Type B pancreatic cell (in vitro differentiated cells): Measurements from ENCODE around the gene HCK. TPM values are rescaled to one million over a fixed set of nuclear protein-coding genes. Genes with fewer than 3 reads are reported as not detected.

Experiments
- DNase-seq: peaks from one replicate; pipeline ENCODE4 v3.0.0; 2021; ENCODE audit warnings: mixed read lengths; ENCODE audit not compliant: unreplicated experiment; ENCODE audit errors: extremely low spot score
- H3K27ac Mint-ChIP-seq: 2 replicates; pipeline ENCODE4 v1.8.0; 2021; ENCODE audit warnings: mild to moderate bottlenecking, mixed read lengths
- H3K27me3 Mint-ChIP-seq: 2 replicates; pipeline ENCODE4 v1.8.0; 2021; ENCODE audit warnings: mixed read lengths
- H3K36me3 Mint-ChIP-seq: 2 replicates; pipeline ENCODE4 v1.8.0; 2021; ENCODE audit warnings: mixed read lengths
- H3K4me1 Mint-ChIP-seq: one replicate; pipeline ENCODE4 v1.8.0; 2021; ENCODE audit warnings: mixed read lengths; ENCODE audit not compliant: unreplicated experiment
- H3K4me3 Mint-ChIP-seq: 2 replicates; pipeline ENCODE4 v1.8.0; 2021; ENCODE audit warnings: mild to moderate bottlenecking, mixed read lengths
- H3K9me3 Mint-ChIP-seq: 2 replicates; pipeline ENCODE4 v1.8.0; 2021; ENCODE audit warnings: mixed read lengths
- CTCF ChIP-seq: fragments of 200-600 bp; sonication (generic); conservative IDR thresholded peaks from 2 replicates; pipeline ENCODE4 v1.5.0; 2021; ENCODE audit warnings: antibody characterized with exemption, mild to moderate bottlenecking
- total RNA-seq: library from RNA; stranded (reverse); gene quantifications from 2 replicates; pipeline ENCODE4 v1.2.1, GENCODE V29; 2021; ENCODE audit warnings: low replicate concordance

HCK gene
- total RNA-seq, 1 donor from 2014 or later: not detected

DNA sequence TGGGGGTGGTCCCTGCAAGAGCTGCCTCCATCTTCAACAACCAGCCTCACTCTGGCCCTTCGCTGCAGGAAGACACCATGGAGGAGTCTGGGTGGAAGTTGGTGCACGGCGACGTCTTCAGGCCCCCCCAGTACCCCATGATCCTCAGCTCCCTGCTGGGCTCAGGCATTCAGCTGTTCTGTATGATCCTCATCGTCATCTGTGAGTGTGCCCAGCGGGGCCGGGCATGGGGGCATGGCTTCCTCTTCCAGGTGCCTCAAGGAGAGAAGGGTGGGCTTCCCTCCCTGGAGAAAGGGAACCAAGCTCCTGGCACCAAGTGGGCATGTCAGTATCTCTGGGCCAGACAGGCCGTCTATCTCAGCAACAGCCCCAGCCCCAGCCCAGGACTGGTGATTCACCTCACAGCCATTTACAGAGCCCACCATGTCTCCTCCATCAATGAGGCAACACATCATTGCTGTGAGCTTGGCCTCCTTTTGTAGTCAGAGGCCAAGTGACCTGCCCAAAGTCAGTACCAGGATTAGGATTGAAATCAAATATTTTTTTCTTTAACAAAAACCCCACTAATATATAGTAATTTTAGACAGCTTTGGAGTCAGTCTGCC, 97.6 kb downstream of the HCK start:
- TF ChIP-seq CTCF: no peak
- H3K9me3 Mint-ChIP-seq: no peaks in the 10 kb centered on the region
- no peak for DNase-seq
- H3K27me3 Mint-ChIP-seq: no peaks in the 10 kb centered on the region
- H3K36me3 Mint-ChIP-seq: peaks cover 53% of the 10 kb centered on the region
- H3K4me3 Mint-ChIP-seq: no peak overlapping the region
- H3K4me1 Mint-ChIP-seq: no peaks in the 10 kb centered on the region
- H3K27ac Mint-ChIP-seq: no peak overlapping the region

- Mint-ChIP-seq H3K4me3 (no peak overlapping the region), H3K27ac (no peak overlapping the region), H3K27me3 (no peaks in the 10 kb centered on the region), H3K9me3 (no peaks in the 10 kb centered on the region), H3K4me1 (peaks cover 4% of the 10 kb centered on the region), H3K36me3 (peaks cover 54% of the 10 kb centered on the region)
- no peak for DNase-seq
- TF ChIP-seq CTCF: no peak
Measured at GRCh38 chr20:32150291-32150848, 98.3 kb downstream of the HCK start.

Other genes starting within 250 kb of the HCK start
- 0.21 and 0.77 TPM in 2 replicates for gene MYLK2, start 232.9 kb upstream of the HCK start, total RNA-seq
- 0.22 TPM in 1 of 2 replicates, not detected in the other for gene FOXS1, start 206.6 kb upstream of the HCK start, total RNA-seq
- gene DUSP15, start 181.7 kb upstream of the HCK start, total RNA-seq: 3.0 and 9.1 TPM in 2 replicates
- gene TTLL9, start 181.6 kb upstream of the HCK start, total RNA-seq: 0.17 and 3.4 TPM in 2 replicates
- gene PDRG1, start 100.2 kb upstream of the HCK start, total RNA-seq: 24.3 and 24.7 TPM in 2 replicates
- gene XKR7, start 84.1 kb upstream of the HCK start, total RNA-seq: 4.2 and 4.9 TPM in 2 replicates
- 0.19 and 0.63 TPM in 2 replicates for gene CCM2L, start 41.8 kb upstream of the HCK start, total RNA-seq
- 99.4 and 108 TPM in 2 replicates for gene TM9SF4, start 57.5 kb downstream of the HCK start, total RNA-seq
- 52.1 and 52.7 TPM in 2 replicates for gene PLAGL2, start 155.5 kb downstream of the HCK start, total RNA-seq
- gene POFUT1, start 155.6 kb downstream of the HCK start, total RNA-seq: 48.9 and 55.8 TPM in 2 replicates
- 41.2 and 45.9 TPM in 2 replicates for gene KIF3B, start 225.4 kb downstream of the HCK start, total RNA-seq